NCI-H1930 (cell line): ENCODE results near the gene CADM2.
"Not testable (repeated sequence)": the region's sequence is repeated elsewhere in the genome, so short reads cannot be mapped to it uniquely, and the experiment has no call there.

Source experiments
- DNase-seq, 2 experiments: peaks; one replicate each; lab custom pipeline; 2025; lab: John Stamatoyannopoulos, UW

The CADM2 gene

GRCh38 chr3:85077018-85077417 is 118.2 kb downstream of the CADM2 start:
- DNase-seq = no peak

DNA sequence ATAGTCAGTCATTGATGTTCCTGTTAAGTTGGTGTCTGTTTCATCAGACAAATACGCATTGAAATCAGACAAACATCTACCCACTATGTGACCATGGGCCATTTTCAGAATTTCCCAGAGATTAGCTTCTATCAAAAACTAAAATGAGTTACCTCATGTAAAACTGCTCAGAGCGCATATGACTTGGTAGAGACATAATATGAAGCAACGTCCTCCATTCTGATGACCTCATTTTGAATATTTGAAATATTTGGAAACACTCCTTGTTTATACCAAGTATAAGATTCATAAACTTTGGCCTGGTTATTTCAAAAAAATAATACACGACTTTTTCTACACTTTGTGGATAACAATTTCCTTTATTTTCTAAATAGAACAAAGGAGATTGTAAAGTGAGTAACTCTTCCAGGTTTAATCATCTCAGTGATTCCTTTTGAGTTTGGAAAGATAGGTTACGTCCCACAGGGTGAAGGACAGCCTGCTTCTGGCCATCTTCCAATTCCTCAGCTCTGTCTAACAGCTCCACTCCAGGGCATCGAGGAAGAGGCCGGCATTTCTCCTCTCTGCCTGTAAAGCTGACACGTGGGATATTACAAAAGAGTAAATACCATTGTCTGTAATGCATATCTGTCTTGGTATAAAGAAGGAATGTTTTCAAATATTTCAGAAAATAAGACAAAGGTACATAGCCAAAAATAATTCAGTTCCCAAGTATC is 122.6 kb downstream of the CADM2 start:
- no peak for DNase-seq

GRCh38 chr3:85090495-85090894 is 131.7 kb downstream of the CADM2 start:
- DNase-seq = no peak

GRCh38 chr3:85100316-85100715 is 141.5 kb downstream of the CADM2 start:
- DNase-seq = no peak

DNA sequence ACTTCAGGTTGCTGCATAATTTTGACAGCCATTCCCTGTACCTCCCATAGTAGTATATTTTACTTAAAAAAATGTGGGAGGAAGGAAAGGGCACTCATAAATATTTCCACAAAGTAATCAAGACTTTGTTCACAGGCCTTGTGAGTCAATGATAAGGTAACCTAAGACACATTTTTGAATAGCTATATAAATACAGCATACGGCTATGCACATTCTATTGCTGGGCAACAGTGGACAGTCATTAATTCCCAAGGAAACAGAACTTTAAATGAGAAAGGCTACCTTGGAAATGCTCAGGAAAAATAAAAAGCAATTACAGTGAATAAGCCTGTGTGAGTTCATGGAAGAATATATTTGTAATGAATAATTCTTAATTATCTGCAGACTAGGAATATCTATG is 144.0 kb downstream of the CADM2 start:
- no peak for DNase-seq

- DNase-seq = no peak
Observed at GRCh38 chr3:85110393-85110792, 151.6 kb downstream of the CADM2 start.

DNA sequence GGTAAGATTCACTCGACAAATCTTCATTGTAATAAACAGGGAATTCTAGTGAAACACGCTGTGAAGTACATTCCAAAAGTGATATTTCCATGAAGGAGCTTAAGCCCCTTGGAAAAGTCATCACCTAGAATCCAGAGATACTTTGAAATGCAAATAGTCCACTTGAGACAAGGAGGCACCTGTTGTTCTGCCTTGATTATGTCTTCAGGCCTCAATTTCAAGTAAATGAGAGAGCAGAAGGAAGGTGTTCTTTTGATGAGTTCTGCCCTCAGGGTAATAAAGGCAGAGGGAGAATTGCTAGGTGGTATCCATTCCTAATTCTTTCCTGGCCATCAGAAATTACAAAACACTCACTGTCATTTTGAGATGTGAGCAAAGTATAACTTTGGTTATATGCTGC is 162.1 kb downstream of the CADM2 start:
- no peak for DNase-seq

DNA sequence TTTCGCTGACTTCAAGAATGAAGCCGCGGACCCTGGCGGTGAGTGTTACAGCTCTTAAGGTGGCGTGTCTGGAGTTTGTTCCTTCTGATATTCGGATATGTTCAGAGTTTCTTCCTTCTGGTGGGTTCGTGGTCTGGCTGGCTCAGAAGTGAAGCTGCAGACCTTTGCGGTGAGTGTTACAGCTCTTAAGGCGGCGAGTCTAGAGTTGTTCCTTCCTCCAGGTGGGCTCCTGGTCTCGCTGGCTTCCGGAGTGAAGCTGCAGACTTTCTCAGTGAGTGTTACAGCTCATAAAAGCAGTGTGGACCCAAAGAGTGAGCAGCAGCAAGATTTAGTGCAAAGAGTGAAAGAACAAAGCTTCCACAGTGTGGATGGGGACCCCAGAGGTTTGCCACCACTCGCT is 174.1 kb downstream of the CADM2 start:
- DNase-seq = not testable (repeated sequence)

GRCh38 chr3:85133691-85134420 is 175.1 kb downstream of the CADM2 start:
- DNase-seq = not testable (repeated sequence)

DNA sequence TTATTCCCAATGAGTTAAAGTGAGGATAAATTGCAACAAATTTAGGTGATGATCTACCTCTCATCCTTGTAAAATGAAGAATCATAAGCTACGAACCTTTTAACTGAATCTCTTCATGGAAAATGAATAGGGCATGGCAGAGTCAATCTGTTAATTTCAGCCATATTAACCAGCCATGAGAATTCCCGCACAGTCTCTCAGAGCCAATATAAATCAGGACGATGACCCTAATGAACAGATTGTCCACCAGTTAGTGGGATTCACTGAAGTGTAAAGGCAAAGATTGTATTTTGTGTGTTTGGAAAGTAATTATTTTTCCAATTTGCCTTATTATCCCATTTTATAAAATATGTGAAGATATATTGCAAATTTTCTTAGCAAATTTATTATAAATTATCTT is 183.8 kb downstream of the CADM2 start:
- no peak for DNase-seq

GRCh38 chr3:85148036-85148435 is 189.2 kb downstream of the CADM2 start:
- no peak for DNase-seq

DNA sequence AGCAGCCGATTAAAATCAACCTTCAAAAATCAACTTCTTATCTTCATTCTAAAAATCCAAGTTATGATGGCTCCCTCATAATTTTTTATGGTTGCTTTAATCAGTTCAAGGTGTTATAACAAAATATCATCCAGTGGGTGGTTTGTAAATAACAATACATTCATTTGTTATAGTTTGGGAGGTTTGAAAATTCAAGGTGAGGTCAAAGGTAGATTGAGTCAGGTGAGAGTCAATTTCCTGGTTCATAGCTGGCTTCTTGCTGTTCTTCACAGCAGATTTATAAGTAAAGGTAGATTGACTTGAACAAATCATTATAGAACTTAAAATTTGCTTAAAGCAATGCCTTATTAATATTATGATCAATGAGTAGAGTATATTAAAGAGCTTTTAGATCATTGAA is 192.8 kb downstream of the CADM2 start:
- DNase-seq = no peak

DNA sequence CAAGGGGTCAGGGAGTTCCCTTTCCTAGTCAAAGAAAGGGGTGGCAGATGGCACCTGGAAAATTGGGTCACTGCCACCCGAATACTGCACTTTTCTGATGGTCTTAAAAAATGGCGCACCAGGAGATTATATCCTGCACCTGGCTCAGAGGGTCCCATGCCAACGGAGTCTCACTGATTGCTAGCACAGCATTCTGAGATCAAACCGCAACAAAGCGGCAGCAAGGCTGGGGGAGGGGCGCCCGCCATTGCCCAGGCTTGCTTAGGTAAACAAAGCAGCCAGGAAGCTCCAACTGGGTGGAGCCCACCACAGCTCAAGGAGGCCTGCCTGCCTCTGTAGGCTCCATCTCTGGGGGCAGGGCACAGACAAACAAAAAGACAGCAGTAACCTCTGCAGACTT is 194.5 kb downstream of the CADM2 start:
- DNase-seq = not testable (repeated sequence)

GRCh38 chr3:85159376-85159775 is 200.6 kb downstream of the CADM2 start:
- no peak for DNase-seq

DNA sequence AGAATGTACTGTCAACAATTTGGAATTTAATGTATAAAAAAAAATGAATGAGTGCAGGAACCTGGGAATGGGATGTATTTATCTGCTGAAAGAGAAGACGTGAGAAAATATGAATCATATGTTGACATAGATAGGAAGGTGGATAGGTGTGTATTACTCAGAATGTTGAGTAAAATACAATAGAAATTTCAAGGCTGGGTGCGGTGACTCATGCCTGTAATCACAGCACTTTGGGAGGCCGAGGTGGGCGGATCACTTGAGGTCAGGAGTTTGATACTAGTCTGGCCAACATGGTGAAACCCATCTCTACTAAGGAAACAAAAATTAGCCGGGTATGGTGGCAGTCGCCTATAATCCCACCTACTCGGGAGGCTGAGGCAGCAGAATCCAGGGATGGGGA is 202.8 kb downstream of the CADM2 start:
- DNase-seq = no peak

- DNase-seq = no peak
Observed at GRCh38 chr3:85162905-85163304, 204.1 kb downstream of the CADM2 start.

DNA sequence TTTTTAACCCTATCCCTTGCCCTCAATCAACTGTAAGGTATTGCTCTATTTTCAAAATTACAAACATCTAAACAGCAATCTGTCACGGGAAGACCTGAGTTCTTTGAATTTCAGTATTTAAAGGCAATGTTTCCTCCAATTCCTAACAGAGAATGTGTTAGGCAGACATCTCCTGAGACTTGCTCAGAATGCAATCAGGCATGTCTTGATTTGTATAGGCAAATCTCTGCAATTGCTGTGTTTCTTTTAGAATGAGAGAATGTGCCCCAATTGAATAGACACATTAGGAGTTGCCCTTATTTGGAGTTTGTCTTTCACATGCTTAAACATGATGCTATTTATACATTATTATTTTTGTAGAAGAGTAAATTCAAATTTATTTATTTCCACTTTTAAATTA is 205.6 kb downstream of the CADM2 start:
- no peak for DNase-seq

DNA sequence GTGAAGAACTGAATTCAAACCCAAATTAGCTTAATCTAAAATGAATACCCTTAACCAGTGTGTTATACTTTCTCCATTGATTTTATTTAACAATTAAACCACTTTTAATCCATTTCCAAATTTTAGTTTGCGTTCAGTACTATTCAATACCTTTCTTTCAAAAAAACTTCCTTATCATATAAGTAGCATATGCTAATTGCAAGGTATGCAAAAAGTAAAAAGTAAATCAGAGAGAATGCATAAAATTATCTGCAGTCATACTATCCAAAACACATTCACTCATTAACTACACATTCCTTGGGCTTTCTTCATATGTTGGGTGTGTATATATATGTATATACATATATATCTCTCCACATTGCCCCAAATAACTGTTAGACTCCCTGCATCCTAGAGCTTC is 208.8 kb downstream of the CADM2 start:
- DNase-seq = no peak

- no peak for DNase-seq
Observed at GRCh38 chr3:85170646-85171045, 211.9 kb downstream of the CADM2 start.

GRCh38 chr3:85171976-85172375 is 213.2 kb downstream of the CADM2 start:
- DNase-seq = no peak

- no peak for DNase-seq
Observed at GRCh38 chr3:85176799-85177198, 218.0 kb downstream of the CADM2 start.

GRCh38 chr3:85182975-85183752 is 224.4 kb downstream of the CADM2 start:
- no peak for DNase-seq

DNA sequence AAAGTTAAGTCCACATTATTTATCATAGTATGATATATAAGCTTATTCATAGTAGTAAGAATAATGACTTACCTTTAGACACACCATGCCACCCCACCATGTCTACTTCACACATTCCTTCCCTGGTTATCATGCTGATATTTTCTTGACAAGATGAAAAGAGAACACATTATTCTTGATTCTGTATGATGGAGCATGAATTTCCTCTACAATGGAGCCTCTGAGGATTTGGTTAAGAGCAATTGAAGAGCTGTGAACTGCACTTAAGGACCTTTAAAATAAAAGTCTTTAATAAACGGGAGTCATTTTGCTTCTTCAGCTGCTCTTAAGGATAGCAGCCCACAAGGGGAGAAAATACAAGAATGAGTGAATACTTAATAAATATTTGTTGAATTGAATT is 226.7 kb downstream of the CADM2 start:
- no peak for DNase-seq
